RWPE1 (cell line): ENCODE results near the gene SFMBT1.

Experiments
- CTCF ChIA-PET: fragments of 350-600 bp; sonication (Branson Sonifier 250); formaldehyde crosslinking; extraction: SDS; loops from one replicate; lab custom pipeline; 2021; lab: Yijun Ruan, JAX
- POLR2A ChIA-PET: fragments of 400-600 bp; formaldehyde crosslinking; extraction: SDS; loops from one replicate; lab custom pipeline; 2020; ENCODE audit warnings: antibody characterized with exemption; ENCODE audit not compliant: low non-redundant PET; lab: Yijun Ruan, JAX
- DNase-seq: peaks from one replicate; pipeline ENCODE4 v3.0.0; 2012; ENCODE audit warnings: low spot score
- H3K27ac ChIP-seq: fragments of 450-650 bp; 2 replicates; pipeline ENCODE4 v1.5.1; 2017
- CTCF ChIP-seq: fragments of 450-650 bp; conservative IDR thresholded peaks from 2 replicates; pipeline ENCODE4 v1.5.1; 2017; ENCODE audit warnings: low read depth, mild to moderate bottlenecking

SFMBT1 gene

GRCh38 chr3:53074761-53075742, 29.2 kb upstream of the SFMBT1 start:
- ChIA-PET CTCF (interaction anchor here (0.6 kb wide), 1 partner anchor 283 kb away, joined by 6 read pairs; no protein-coding TSS in a partner anchor), POLR2A (no interaction called here)
- no peak overlapping the region for H3K27ac ChIP-seq
- TF ChIP-seq CTCF = no peak
- no peak for DNase-seq

DNA sequence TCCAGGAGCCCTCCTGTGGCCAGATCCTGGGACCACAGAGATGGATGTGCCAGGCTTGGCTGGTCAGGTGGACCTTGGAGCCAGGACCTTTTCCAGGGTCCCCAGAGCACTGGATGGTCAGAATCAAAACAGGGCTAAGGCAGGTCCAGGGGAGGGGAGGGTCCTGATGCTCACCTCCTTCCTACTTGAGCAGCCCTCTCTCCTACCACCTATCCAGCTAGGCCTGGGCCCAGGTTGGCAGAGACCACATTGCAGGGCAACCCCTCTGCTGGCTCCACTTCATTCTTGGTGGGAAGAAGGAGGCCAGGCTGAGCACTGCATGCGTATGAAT, 28.5 kb upstream of the SFMBT1 start:
- DNase-seq = no peak
- H3K27ac ChIP-seq = no peak overlapping the region
- TF ChIP-seq CTCF = no peak
- POLR2A ChIA-PET = no interaction called here
- CTCF ChIA-PET = interaction anchor here (0.7 kb wide), 1 partner anchor 228 kb away, joined by 3 read pairs; no protein-coding TSS in a partner anchor

DNA sequence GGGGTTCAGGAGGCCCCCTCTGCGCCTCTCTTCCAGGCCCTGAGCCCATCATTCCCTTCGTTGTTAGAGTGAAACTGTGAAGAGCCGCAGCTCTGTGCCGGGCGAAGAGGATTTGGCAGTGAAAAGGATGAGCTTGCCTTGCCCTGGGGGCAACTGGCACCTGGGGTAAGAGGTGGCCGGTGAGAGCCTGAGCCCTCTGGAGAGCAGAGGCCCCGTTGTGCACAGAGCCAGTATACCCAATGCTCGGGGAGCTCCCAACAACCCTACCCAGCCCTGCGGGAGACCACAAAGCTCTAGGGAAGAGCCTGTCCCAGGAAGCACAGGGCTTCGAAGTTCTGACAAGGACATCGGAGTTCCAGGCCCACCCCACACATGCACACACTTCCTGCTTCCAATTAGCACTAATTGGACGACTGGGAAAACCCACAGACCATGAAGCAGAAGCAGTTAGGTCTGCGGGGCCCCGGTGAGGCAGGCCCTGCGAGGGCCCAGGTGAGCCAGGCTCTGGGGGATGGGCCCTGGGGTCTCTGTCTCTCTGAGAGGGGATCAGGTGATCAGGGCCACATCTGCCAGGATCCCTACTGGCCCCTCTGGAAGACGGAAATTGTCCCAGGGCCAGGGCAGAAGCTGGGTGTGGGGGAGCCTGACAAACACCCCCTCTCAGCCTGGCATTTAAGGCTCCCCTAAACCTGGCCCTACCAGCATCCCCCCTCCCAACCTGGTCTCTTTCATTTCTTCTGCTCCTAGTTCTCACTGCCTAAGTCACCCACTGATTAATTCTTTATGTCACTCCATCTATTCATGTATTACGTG, 27.9 kb upstream of the SFMBT1 start:
- peak overlapping the region; percentile 57 for H3K27ac ChIP-seq
- no peak for TF ChIP-seq CTCF
- CTCF ChIA-PET = interaction anchor here (0.7 kb wide), 1 partner anchor 228 kb away, joined by 3 read pairs; no protein-coding TSS in a partner anchor
- POLR2A ChIA-PET = no interaction called here
- DNase-seq = no peak

GRCh38 chr3:53072653-53073552, 27.0 kb upstream of the SFMBT1 start:
- POLR2A ChIA-PET = no interaction called here
- peak overlapping the region; percentile 57 for H3K27ac ChIP-seq
- peak; percentile 60 for DNase-seq
- CTCF ChIA-PET = interaction anchor here (0.6 kb wide), 2 partner anchors 10 to 659 kb away, joined by 3 to 6 read pairs; no protein-coding TSS in a partner anchor
- peak; percentile 92 for TF ChIP-seq CTCF

DNA sequence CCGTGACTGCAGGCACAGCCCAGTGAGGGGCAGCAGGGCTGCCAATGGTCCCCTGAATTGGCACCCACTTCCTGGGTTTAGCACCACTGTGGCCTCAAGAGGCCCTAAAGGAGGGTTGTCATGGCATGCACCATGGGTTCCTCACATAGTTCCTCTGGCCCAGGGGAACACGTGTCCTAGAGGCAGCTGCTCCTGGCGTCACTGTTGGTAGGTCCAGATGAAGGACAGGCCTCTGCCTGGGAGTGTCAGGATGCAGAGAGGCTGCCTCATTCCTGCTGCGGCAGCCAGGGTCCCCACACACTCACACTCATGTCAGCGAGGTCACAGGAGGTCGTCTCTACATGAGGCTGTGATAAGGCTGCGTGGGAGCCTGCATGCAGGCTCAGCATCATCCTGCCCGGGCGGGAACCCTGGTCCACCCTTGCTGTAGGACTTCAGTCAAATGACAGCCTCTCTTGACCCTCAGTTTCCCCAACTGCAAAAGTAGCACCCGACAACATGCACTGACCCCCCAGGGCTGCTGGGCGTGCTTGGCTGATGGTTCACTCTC, 26.1 kb upstream of the SFMBT1 start:
- POLR2A ChIA-PET = no interaction called here

More for the DNA sequence above, 26.1 kb upstream of the SFMBT1 start:
- no peak for TF ChIP-seq CTCF
- CTCF ChIA-PET = interaction anchor here (0.7 kb wide), 1 partner anchor 32 kb away, joined by 4 read pairs; no protein-coding TSS in a partner anchor
- DNase-seq = no peak
- H3K27ac ChIP-seq = no peak overlapping the region
